Measurements from ENCODE around the gene PPP2R2C. TPM values are rescaled to one million over a fixed set of nuclear protein-coding genes. Genes with fewer than 3 reads are reported as not detected.

Gene PPP2R2C
- total RNA-seq, result not detected

- ChIA-PET CTCF (no interaction called here), POLR2A (no interaction called here)
- Mint-ChIP-seq H3K27me3 (peaks cover 45% of the 10 kb centered on the region), H3K27ac (no peak within 1 kb of the TSS), H3K9me3 (no peaks in the 10 kb centered on the region), H3K4me1 (peaks cover 6% of the 10 kb centered on the region), H3K4me3 (no peak within 1 kb of the TSS), H3K36me3 (ENCODE audit: low read depth) (no peaks in the 10 kb centered on the region)
- DNase-seq, result peak; percentile 6
Observed at GRCh38 chr4:6472387-6473263, at the start of gene PPP2R2C. TSS of gene PPP2R2C (minus strand) at chr4:6472614. CDS start at chr4:6472229, 385 bp downstream.

- no peaks in the 10 kb centered on the region for H3K36me3 Mint-ChIP-seq (ENCODE audit: low read depth)
- H3K9me3 Mint-ChIP-seq, result no peaks in the 10 kb centered on the region
- CTCF ChIA-PET, result no interaction called here
- POLR2A ChIA-PET, result no interaction called here
- H3K27ac Mint-ChIP-seq, result no peak overlapping the region
- no peaks in the 10 kb centered on the region for H3K27me3 Mint-ChIP-seq
- no peak overlapping the region for H3K4me3 Mint-ChIP-seq
- no peaks in the 10 kb centered on the region for H3K4me1 Mint-ChIP-seq
- DNase-seq, result no peak
Observed at GRCh38 chr4:6520978-6521377, 48.6 kb upstream of the PPP2R2C start.

GRCh38 chr4:6520051-6520636 is 47.7 kb upstream of the PPP2R2C start:
- H3K9me3 Mint-ChIP-seq, result no peaks in the 10 kb centered on the region
- H3K27ac Mint-ChIP-seq, result no peak overlapping the region
- no peaks in the 10 kb centered on the region for H3K4me1 Mint-ChIP-seq
- no peak for DNase-seq
- POLR2A ChIA-PET, result no interaction called here
- H3K36me3 Mint-ChIP-seq (ENCODE audit: low read depth), result no peaks in the 10 kb centered on the region
- CTCF ChIA-PET, result no interaction called here
- H3K27me3 Mint-ChIP-seq, result no peaks in the 10 kb centered on the region
- no peak overlapping the region for H3K4me3 Mint-ChIP-seq

- H3K4me3 Mint-ChIP-seq, result no peak overlapping the region
- H3K27ac Mint-ChIP-seq, result no peak overlapping the region
- POLR2A ChIA-PET, result no interaction called here
- no peaks in the 10 kb centered on the region for H3K36me3 Mint-ChIP-seq (ENCODE audit: low read depth)
- peaks cover 3% of the 10 kb centered on the region for H3K9me3 Mint-ChIP-seq
- no peaks in the 10 kb centered on the region for H3K4me1 Mint-ChIP-seq
- CTCF ChIA-PET, result no interaction called here
- no peaks in the 10 kb centered on the region for H3K27me3 Mint-ChIP-seq
- no peak for DNase-seq
Observed at GRCh38 chr4:6517171-6517570, 44.8 kb upstream of the PPP2R2C start.

GRCh38 chr4:6516762-6517161 is 44.3 kb upstream of the PPP2R2C start:
- CTCF ChIA-PET, result no interaction called here
- Mint-ChIP-seq H3K27ac (no peak overlapping the region), H3K4me1 (no peaks in the 10 kb centered on the region), H3K9me3 (peaks cover 3% of the 10 kb centered on the region), H3K27me3 (no peaks in the 10 kb centered on the region), H3K36me3 (ENCODE audit: low read depth) (no peaks in the 10 kb centered on the region), H3K4me3 (no peak overlapping the region)
- no peak for DNase-seq
- POLR2A ChIA-PET, result no interaction called here

- DNase-seq, result no peak
- CTCF ChIA-PET, result no interaction called here
Observed at GRCh38 chr4:6516281-6516680, 43.9 kb upstream of the PPP2R2C start.

GRCh38 chr4:6513678-6514077 is 41.3 kb upstream of the PPP2R2C start:
- Mint-ChIP-seq H3K4me3 (no peak overlapping the region), H3K27me3 (no peaks in the 10 kb centered on the region), H3K4me1 (no peaks in the 10 kb centered on the region), H3K9me3 (peaks cover 10% of the 10 kb centered on the region), H3K27ac (no peak overlapping the region), H3K36me3 (ENCODE audit: low read depth) (no peaks in the 10 kb centered on the region)
- ChIA-PET POLR2A (no interaction called here), CTCF (no interaction called here)
- DNase-seq, result no peak

More at GRCh38 chr4:6516281-6516680, 43.9 kb upstream of the PPP2R2C start:
- H3K4me1 Mint-ChIP-seq, result no peaks in the 10 kb centered on the region
- POLR2A ChIA-PET, result no interaction called here
- peaks cover 3% of the 10 kb centered on the region for H3K9me3 Mint-ChIP-seq
- no peaks in the 10 kb centered on the region for H3K36me3 Mint-ChIP-seq (ENCODE audit: low read depth)
- no peak overlapping the region for H3K4me3 Mint-ChIP-seq
- H3K27me3 Mint-ChIP-seq, result no peaks in the 10 kb centered on the region
- no peak overlapping the region for H3K27ac Mint-ChIP-seq

- Mint-ChIP-seq H3K27ac (no peak overlapping the region), H3K27me3 (no peaks in the 10 kb centered on the region), H3K36me3 (ENCODE audit: low read depth) (no peaks in the 10 kb centered on the region), H3K4me3 (no peak overlapping the region), H3K4me1 (no peaks in the 10 kb centered on the region), H3K9me3 (peaks cover 25% of the 10 kb centered on the region)
- ChIA-PET CTCF (no interaction called here), POLR2A (no interaction called here)
- peak; percentile 2 for DNase-seq
Observed at GRCh38 chr4:6509587-6509986, 37.2 kb upstream of the PPP2R2C start.

GRCh38 chr4:6507345-6507744 is 34.9 kb upstream of the PPP2R2C start:
- peak; percentile 3 for DNase-seq
- no peaks in the 10 kb centered on the region for H3K36me3 Mint-ChIP-seq (ENCODE audit: low read depth)
- ChIA-PET POLR2A (no interaction called here), CTCF (interaction anchor here (0.8 kb wide), 1 partner anchor 40 kb away, joined by 3 read pairs; no protein-coding TSS in a partner anchor)
- H3K9me3 Mint-ChIP-seq, result peaks cover 29% of the 10 kb centered on the region
- no peaks in the 10 kb centered on the region for H3K4me1 Mint-ChIP-seq
- no peak overlapping the region for H3K4me3 Mint-ChIP-seq
- H3K27me3 Mint-ChIP-seq, result no peaks in the 10 kb centered on the region
- no peak overlapping the region for H3K27ac Mint-ChIP-seq

- no peaks in the 10 kb centered on the region for H3K36me3 Mint-ChIP-seq (ENCODE audit: low read depth)
- ChIA-PET CTCF (interaction anchor here (0.8 kb wide), 1 partner anchor 40 kb away, joined by 3 read pairs; no protein-coding TSS in a partner anchor), POLR2A (no interaction called here)
- H3K9me3 Mint-ChIP-seq, result peaks cover 29% of the 10 kb centered on the region
- no peak overlapping the region for H3K4me3 Mint-ChIP-seq
- no peaks in the 10 kb centered on the region for H3K27me3 Mint-ChIP-seq
- H3K4me1 Mint-ChIP-seq, result no peaks in the 10 kb centered on the region
- no peak overlapping the region for H3K27ac Mint-ChIP-seq
- peak; percentile 2 for DNase-seq
Observed at GRCh38 chr4:6506616-6507140, 34.3 kb upstream of the PPP2R2C start.

- DNase-seq, result no peak
- Mint-ChIP-seq H3K4me3 (no peak overlapping the region), H3K9me3 (peaks cover 22% of the 10 kb centered on the region), H3K4me1 (no peaks in the 10 kb centered on the region), H3K27ac (no peak overlapping the region), H3K27me3 (no peaks in the 10 kb centered on the region), H3K36me3 (ENCODE audit: low read depth) (no peaks in the 10 kb centered on the region)
- ChIA-PET CTCF (interaction anchor here (0.7 kb wide), 1 partner anchor 38 kb away, joined by 3 read pairs; no protein-coding TSS in a partner anchor), POLR2A (no interaction called here)
Observed at GRCh38 chr4:6504900-6505496, 32.6 kb upstream of the PPP2R2C start.

- Mint-ChIP-seq H3K4me1 (no peaks in the 10 kb centered on the region), H3K4me3 (no peak overlapping the region), H3K36me3 (ENCODE audit: low read depth) (no peaks in the 10 kb centered on the region), H3K9me3 (peaks cover 22% of the 10 kb centered on the region), H3K27ac (no peak overlapping the region), H3K27me3 (no peaks in the 10 kb centered on the region)
- ChIA-PET POLR2A (no interaction called here), CTCF (no interaction called here)
- peak; percentile 1 for DNase-seq
Observed at GRCh38 chr4:6502747-6503465, 30.5 kb upstream of the PPP2R2C start.

GRCh38 chr4:6502147-6502546 is 29.7 kb upstream of the PPP2R2C start:
- POLR2A ChIA-PET, result no interaction called here
- peak; percentile 2 for DNase-seq
- H3K36me3 Mint-ChIP-seq (ENCODE audit: low read depth), result no peaks in the 10 kb centered on the region
- no peak overlapping the region for H3K4me3 Mint-ChIP-seq
- H3K27me3 Mint-ChIP-seq, result no peaks in the 10 kb centered on the region
- CTCF ChIA-PET, result interaction anchor here (0.6 kb wide), 1 partner anchor 1734 kb away, joined by 3 read pairs; no protein-coding TSS in a partner anchor
- peaks cover 22% of the 10 kb centered on the region for H3K9me3 Mint-ChIP-seq
- no peak overlapping the region for H3K27ac Mint-ChIP-seq
- no peaks in the 10 kb centered on the region for H3K4me1 Mint-ChIP-seq

Data from activated CD4-positive, alpha-beta T cell treated with anti-CD3 and anti-CD28 coated beads, Interleukin-2, amount 10 ng/mL, durations not matched to agents 7 days and 5 days (primary cell).